Testis (tissue), 3 donors: ENCODE results near the gene FYN. TPM values are rescaled to one million over a fixed set of nuclear protein-coding genes. Genes with fewer than 3 reads are reported as not detected.

Experiments used
- DNase-seq: peaks from one replicate; pipeline ENCODE4 v3.0.0-alpha.2; 2019
- H3K27ac ChIP-seq, 2 donors: fragments of 200-600 bp; sonication (generic); one replicate each; pipeline ENCODE4 v1.5.1; 2019
- H3K27me3 ChIP-seq: fragments of 200-600 bp; sonication (generic); one replicate; pipeline ENCODE4 v1.5.1; 2019
- H3K36me3 ChIP-seq: fragments of 200-600 bp; sonication (generic); one replicate; pipeline ENCODE4 v1.5.1; 2017; ENCODE audit warnings: low read depth; ENCODE audit errors: missing control alignments
- H3K4me1 ChIP-seq: fragments of 200-600 bp; sonication (generic); one replicate; pipeline ENCODE4 v1.5.1; 2019
- H3K4me3 ChIP-seq, 2 donors: fragments of 200-600 bp; sonication (generic); one replicate each; pipeline ENCODE4 v1.5.1; 2017 to 2019
- H3K9me3 ChIP-seq: fragments of 200-600 bp; sonication (generic); one replicate; pipeline ENCODE4 v1.5.1; 2017
- CTCF ChIP-seq, 3 experiments: fragments of 450-650 bp in 2 of 3; fragments of 200-600 bp in 1 of 3; sonication (generic) in 1 of 3; IDR thresholded peaks; one replicate each; pipeline ENCODE4 v1.5.1; 2016 to 2019; ENCODE audit warnings: antibody characterized with exemption in 3 of 3, mild to moderate bottlenecking in 2 of 3, moderate library complexity in 1 of 3
- POLR2A ChIP-seq: fragments of 450-650 bp; IDR thresholded peaks from one replicate; pipeline ENCODE4 v1.6.1; 2017; ENCODE audit warnings: antibody characterized with exemption, mild to moderate bottlenecking, moderate library complexity
- WGBS, 2 donors: methylation state at CpG; one replicate each; pipeline ENCODE4 v1.1.5; 2018; 5-methylcytosine and 5-hydroxymethylcytosine counted together
- intact Hi-C: fragments of 100-400 bp; cut with DNase I; formaldehyde crosslinking; loops from one replicate; pipeline ENCODE4 v1.15.1; 2023; ENCODE audit warnings: low total_unique reads
- polyA plus RNA-seq: library from polyadenylated mRNA; stranded (reverse); fragments of 350-450 nt; fragmentation: Illumina TruSeq; extraction: RNeasy Lipid Tissue Mini Kit (QIAGEN cat#74804); gene quantifications from one replicate; pipeline ENCODE4 v1.2.3, GENCODE V29; 2014; ENCODE audit warnings: low read depth, low replicate concordance; ENCODE audit not compliant: insufficient read depth
- total RNA-seq, 2 donors: library from RNA; depleted of rRNA; stranded (reverse); fragments of >200 nt; gene quantifications; one replicate each; pipeline ENCODE4 v1.2.3, GENCODE V29; 2016

FYN gene
- total and polyA plus RNA-seq, 3 donors from 2014 or later: 74.0 to 145 (median 104) TPM

DNA sequence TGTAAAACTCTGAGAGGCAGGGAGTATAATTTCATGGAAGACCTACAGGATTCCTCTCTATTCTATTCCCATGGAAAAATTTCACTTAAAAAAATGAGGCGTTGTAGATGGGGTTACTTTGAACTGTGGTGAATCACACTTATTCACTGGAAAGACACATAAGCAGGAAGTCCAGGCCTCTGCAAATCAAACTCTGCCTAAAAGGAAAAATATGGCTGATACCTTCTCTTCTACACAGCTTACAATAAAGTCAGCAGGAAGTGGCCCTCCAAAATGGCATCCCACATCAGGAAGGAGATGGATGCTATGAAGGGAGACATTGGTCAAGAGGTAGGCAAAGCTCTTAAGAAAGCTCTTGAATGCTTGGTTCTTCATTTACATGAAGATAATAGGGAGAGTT is 115.9 kb downstream of the FYN start:
- Histone ChIP-seq H3K4me3 (no peak overlapping the region), H3K27ac (no peak overlapping the region), H3K4me1 (no peaks in the 10 kb centered on the region), H3K9me3 (no peaks in the 10 kb centered on the region), H3K36me3 (no peaks in the 10 kb centered on the region), H3K27me3 (no peaks in the 10 kb centered on the region)
- DNase-seq: no peak
- intact Hi-C loops: no loop called here
- TF ChIP-seq POLR2A: no peak
- TF ChIP-seq CTCF (IDR thresholded peaks at IDR 0.05): no peak
- 76 to 83% methylated on average over 1 of the region's 1 CpG for WGBS, 2 donors

GRCh38 chr6:111754423-111754822 is 118.8 kb downstream of the FYN start:
- intact Hi-C loops: no loop called here
- H3K36me3 ChIP-seq: no peaks in the 10 kb centered on the region
- 71 to 76% methylated on average over 4 of the region's 4 CpGs for WGBS, 2 donors
- H3K27ac ChIP-seq: no peak overlapping the region
- H3K27me3 ChIP-seq: no peaks in the 10 kb centered on the region
- no peak for DNase-seq
- TF ChIP-seq POLR2A: no peak
- TF ChIP-seq CTCF (IDR thresholded peaks at IDR 0.05): no peak
- no peaks in the 10 kb centered on the region for H3K9me3 ChIP-seq
- H3K4me1 ChIP-seq: no peaks in the 10 kb centered on the region
- H3K4me3 ChIP-seq: no peak overlapping the region

GRCh38 chr6:111753573-111753972 is 119.7 kb downstream of the FYN start:
- H3K27ac ChIP-seq: no peak overlapping the region
- no peaks in the 10 kb centered on the region for H3K4me1 ChIP-seq
- H3K9me3 ChIP-seq: no peaks in the 10 kb centered on the region
- H3K27me3 ChIP-seq: no peaks in the 10 kb centered on the region
- intact Hi-C loops: no loop called here
- TF ChIP-seq POLR2A (no peak), CTCF (IDR thresholded peaks at IDR 0.05) (no peak)
- H3K4me3 ChIP-seq: no peak overlapping the region
- no peak for DNase-seq
- no peaks in the 10 kb centered on the region for H3K36me3 ChIP-seq
- 93 to 96% methylated on average over 2 of the region's 2 CpGs for WGBS, 2 donors

GRCh38 chr6:111752476-111752875 is 120.8 kb downstream of the FYN start:
- TF ChIP-seq POLR2A (no peak), CTCF (IDR thresholded peaks at IDR 0.05) (no peak)
- Histone ChIP-seq H3K27me3 (no peaks in the 10 kb centered on the region), H3K4me1 (no peaks in the 10 kb centered on the region), H3K36me3 (no peaks in the 10 kb centered on the region), H3K4me3 (no peak overlapping the region), H3K9me3 (no peaks in the 10 kb centered on the region), H3K27ac (no peak overlapping the region)
- intact Hi-C loops: no loop called here
- no peak for DNase-seq

DNA sequence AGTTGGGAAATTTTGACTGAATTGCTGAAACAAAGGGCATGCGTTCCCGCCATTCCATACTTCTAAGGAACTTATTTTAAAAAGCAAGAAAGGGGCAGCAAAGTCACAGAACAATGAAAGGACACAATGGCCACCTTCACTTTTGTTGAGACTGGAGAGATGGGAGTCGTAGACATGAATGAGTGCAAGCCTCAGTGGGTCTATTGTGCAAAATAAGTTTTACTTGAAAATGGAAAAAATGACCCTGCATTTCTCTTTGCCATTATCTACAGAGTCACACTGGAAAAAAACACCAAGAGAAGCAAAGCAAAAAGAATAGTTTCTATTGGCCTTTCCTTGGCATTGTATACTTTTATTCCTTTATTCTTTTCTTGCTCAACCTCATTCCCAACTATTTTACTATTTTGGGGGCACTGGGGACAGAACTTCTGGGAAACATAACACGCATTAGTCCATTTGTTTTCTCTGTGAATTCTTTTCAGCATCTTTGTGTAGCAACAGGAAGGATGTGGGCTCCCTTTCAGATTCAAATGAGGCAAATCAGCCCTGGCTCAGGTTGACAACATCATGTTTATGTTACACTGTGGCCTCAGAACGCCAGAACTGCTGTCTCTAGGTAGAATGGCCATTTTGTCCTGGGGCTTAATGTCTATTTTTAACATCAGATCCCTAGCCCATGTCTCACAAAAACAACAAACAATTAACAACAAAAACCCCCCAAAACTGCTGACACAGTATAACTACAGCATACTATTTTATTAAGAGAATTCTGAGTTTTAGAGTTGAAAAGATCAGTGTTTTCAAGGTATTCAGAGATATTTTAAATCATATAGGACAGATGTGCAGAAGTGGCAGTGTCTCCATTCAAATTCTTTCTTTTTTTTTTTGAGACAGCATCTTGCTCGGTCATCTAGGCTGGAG is 122.2 kb downstream of the FYN start:
- Histone ChIP-seq H3K4me1 (no peaks in the 10 kb centered on the region), H3K27ac (no peak overlapping the region), H3K4me3 (no peak overlapping the region), H3K9me3 (no peaks in the 10 kb centered on the region), H3K27me3 (no peaks in the 10 kb centered on the region), H3K36me3 (no peaks in the 10 kb centered on the region)
- TF ChIP-seq POLR2A (no peak), CTCF (IDR thresholded peaks at IDR 0.05) (no peak)
- 84% methylated on average over 6 of the region's 6 CpGs for WGBS, 2 donors
- intact Hi-C loops: no loop called here
- DNase-seq: no peak
